ENCODE data around the gene PNMA1.

The PNMA1 gene

DNA sequence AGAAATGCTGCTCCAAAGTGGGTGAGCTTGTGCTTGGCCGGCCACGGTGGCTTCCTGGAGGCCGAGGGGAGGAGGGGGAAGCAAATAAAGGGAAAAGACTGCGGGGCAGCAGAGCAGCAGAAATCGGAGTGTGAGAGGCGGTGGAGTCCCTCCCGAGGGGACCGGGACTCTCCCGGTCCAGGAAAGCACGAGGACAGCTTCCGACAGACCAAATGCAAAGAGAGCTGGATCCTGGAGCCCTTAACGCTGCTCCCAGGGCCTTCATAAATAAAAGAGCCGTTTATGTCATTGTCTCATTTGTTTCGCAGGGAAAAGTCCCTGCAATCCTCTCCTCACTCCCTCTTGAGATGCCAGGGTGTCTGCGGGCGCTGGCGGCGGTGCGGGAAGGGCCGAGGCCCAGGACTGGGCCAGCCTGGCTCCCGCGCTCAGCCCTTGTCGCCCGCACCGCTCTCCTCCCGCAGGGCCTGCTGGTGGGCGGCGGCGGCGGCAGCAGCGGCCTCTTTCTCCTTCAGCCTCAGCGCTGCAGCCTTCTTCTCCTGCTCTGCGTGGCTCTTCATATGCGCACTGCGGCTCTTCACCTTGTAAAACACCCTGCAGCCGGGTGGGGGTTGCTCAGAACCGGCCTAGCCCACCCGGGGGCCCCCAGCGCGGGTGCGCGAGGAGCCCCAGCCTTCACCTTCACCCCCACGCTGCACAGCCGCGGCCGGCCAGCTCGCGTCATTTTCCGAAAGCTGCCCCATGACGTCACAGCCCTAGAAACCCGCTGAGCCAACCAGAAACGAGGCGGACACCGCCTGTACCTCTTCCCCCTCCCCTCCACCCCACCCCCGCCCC lies 4.5 kb upstream of the PNMA1 start:
- TF ChIP-seq, protein P1, sequence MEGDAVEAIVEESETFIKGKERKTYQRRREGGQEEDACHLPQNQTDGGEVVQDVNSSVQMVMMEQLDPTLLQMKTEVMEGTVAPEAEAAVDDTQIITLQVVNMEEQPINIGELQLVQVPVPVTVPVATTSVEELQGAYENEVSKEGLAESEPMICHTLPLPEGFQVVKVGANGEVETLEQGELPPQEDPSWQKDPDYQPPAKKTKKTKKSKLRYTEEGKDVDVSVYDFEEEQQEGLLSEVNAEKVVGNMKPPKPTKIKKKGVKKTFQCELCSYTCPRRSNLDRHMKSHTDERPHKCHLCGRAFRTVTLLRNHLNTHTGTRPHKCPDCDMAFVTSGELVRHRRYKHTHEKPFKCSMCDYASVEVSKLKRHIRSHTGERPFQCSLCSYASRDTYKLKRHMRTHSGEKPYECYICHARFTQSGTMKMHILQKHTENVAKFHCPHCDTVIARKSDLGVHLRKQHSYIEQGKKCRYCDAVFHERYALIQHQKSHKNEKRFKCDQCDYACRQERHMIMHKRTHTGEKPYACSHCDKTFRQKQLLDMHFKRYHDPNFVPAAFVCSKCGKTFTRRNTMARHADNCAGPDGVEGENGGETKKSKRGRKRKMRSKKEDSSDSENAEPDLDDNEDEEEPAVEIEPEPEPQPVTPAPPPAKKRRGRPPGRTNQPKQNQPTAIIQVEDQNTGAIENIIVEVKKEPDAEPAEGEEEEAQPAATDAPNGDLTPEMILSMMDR (IDR thresholded peaks at IDR 0.05; ENCODE audit: low read depth, low read length) = no peak
- no peak for DNase-seq (ENCODE audit: extremely low read depth, low read depth)

- TF ChIP-seq, protein P1 (IDR thresholded peaks at IDR 0.05; ENCODE audit: low read depth, low read length) = no peak
- DNase-seq (ENCODE audit: extremely low read depth, low read depth) = no peak
Measured at GRCh38 chr14:73717711-73718417, 3.7 kb upstream of the PNMA1 start.

- TF ChIP-seq, protein P1 (IDR thresholded peaks at IDR 0.05; ENCODE audit: low read depth, low read length) = no peak
- DNase-seq (ENCODE audit: extremely low read depth, low read depth) = no peak
Measured at GRCh38 chr14:73717266-73717665, 3.1 kb upstream of the PNMA1 start.

DNA sequence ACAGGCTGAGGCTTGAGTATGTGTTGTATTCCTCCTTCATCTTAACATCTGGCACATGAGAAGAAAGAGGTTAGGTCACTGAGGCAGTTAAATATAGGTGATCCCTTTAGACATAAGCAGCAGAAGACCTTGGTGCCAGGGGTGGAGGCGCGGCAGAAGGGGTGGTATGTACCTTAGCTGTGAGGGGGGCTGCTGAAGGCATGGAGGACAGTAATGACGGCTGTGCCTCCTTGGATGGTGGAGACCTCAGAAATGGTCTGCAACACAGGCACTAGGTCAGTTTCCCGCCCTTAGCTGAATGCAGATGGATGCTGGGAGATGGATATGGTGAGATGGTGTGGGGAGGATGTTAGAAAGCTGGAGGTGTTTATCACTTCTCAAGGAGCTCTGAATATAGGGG lies 1.5 kb upstream of the PNMA1 start:
- TF ChIP-seq, protein P1 (IDR thresholded peaks at IDR 0.05; ENCODE audit: low read depth, low read length) = no peak
- no peak for DNase-seq (ENCODE audit: extremely low read depth, low read depth)

DNA sequence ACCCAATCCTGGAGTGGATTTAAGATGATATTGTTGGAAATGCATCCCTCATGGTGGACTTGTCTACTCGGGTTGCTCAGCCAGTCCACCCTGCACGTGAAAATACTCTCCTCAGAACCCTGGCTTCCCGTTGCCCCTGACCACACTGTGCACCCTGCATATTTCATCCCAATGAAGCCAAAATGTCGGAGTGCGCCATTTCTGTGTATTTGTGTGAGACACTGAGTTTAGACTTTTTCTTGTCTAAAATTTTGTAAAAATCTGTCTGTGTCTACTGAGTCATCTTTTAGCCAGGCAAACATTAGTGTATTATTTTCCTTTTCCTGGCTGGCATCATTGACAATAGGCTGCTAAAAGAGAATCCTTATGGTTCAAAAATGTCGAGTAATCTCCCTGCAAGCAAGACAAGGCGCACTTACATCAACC lies 485 bp upstream of the PNMA1 start:
- TF ChIP-seq, protein P1 (IDR thresholded peaks at IDR 0.05; ENCODE audit: low read depth, low read length) = no peak
- DNase-seq (ENCODE audit: extremely low read depth, low read depth) = no peak

- TF ChIP-seq, protein P1 (IDR thresholded peaks at IDR 0.05; ENCODE audit: low read depth, low read length) = no peak
- no peak for DNase-seq (ENCODE audit: extremely low read depth, low read depth)
Measured at GRCh38 chr14:73713206-73713802, 880 bp downstream of the PNMA1 start.

All from AG09319 (cell line).